CD4-positive, alpha-beta T cell (primary cell): ENCODE measurements around the gene LAGE3. TPM values are rescaled to one million over a fixed set of nuclear protein-coding genes. Genes with fewer than 3 reads are reported as not detected.

Experiments
- ATAC-seq: fragments of 200-7000 bp; cut with Tn5 transposase; one replicate; pipeline ENCODE4 v1.10.0; 2022; ENCODE audit warnings: mild to moderate bottlenecking; ENCODE audit not compliant: poor library complexity
- CTCF ChIA-PET: fragments of 350-600 bp; sonication (Branson Sonifier 250); formaldehyde crosslinking; loops from one replicate; lab custom pipeline; 2021; ENCODE audit warnings: antibody characterized with exemption, inconsistent platforms; lab: Charles Lee
- POLR2A ChIA-PET: fragments of 350-600 bp; sonication (Branson Sonifier 250); formaldehyde crosslinking; loops from one replicate; lab custom pipeline; 2021; ENCODE audit warnings: antibody characterized with exemption, inconsistent platforms; lab: Charles Lee
- DNase-seq, 14 experiments: peaks; one replicate each; pipeline ENCODE4 v3.0.0-alpha.2; 2013 to 2020; ENCODE audit warnings: mixed read lengths in 2 of 14
- H3K27ac ChIP-seq, 2 donors: one replicate each; pipeline versions ENCODE4 v1.5.1 to v1.7.0; 2013; ENCODE audit warnings: low read length in 2 of 2, low read depth in 1 of 2, mild to moderate bottlenecking in 1 of 2
- H3K27me3 ChIP-seq, 2 experiments: 1 replicate in 1 of 2; 2 replicates in 1 of 2; pipeline versions ENCODE4 v1.6.1 to v1.7.0; 2013; ENCODE audit warnings: low read length in 2 of 2, control low read depth in 1 of 2, mild to moderate bottlenecking in 1 of 2, moderate library complexity in 1 of 2; ENCODE audit not compliant: insufficient read depth in 2 of 2, control insufficient read depth in 1 of 2
- H3K36me3 ChIP-seq: one replicate; pipeline ENCODE4 v1.6.1; 2013; ENCODE audit warnings: low read length, control low read depth; ENCODE audit not compliant: insufficient read depth
- H3K4me1 ChIP-seq: one replicate; pipeline ENCODE4 v1.6.1; 2013; ENCODE audit warnings: low read length, control low read depth; ENCODE audit not compliant: insufficient read depth
- H3K4me3 ChIP-seq: one replicate; pipeline ENCODE4 v1.5.1; 2013; ENCODE audit warnings: mild to moderate bottlenecking, low read length, moderate library complexity
- H3K9me3 ChIP-seq, 2 experiments: 1 replicate in 1 of 2; 2 replicates in 1 of 2; pipeline versions ENCODE4 v1.6.1 to v1.7.0; 2013; ENCODE audit warnings: low read length in 2 of 2, mild to moderate bottlenecking in 2 of 2, control low read depth in 1 of 2, moderate library complexity in 1 of 2; ENCODE audit not compliant: control insufficient read depth in 1 of 2, insufficient read depth in 1 of 2
- H3K27ac Mint-ChIP-seq: one replicate; pipeline ENCODE4 v1.8.0; 2020; ENCODE audit warnings: mixed read lengths
- H3K27me3 Mint-ChIP-seq: one replicate; pipeline ENCODE4 v1.8.0; 2021; ENCODE audit warnings: mixed read lengths
- H3K36me3 Mint-ChIP-seq: one replicate; pipeline ENCODE4 v1.8.0; 2021; ENCODE audit warnings: low read depth, mixed read lengths
- H3K4me1 Mint-ChIP-seq: one replicate; pipeline ENCODE4 v1.8.0; 2021; ENCODE audit warnings: low read depth, mixed read lengths
- H3K4me3 Mint-ChIP-seq: one replicate; pipeline ENCODE4 v1.8.0; 2020; ENCODE audit warnings: mild to moderate bottlenecking, mixed read lengths
- H3K9me3 Mint-ChIP-seq: one replicate; pipeline ENCODE4 v1.8.0; 2020; ENCODE audit warnings: mixed read lengths
- intact Hi-C, 2 experiments: fragments of 100-400 bp; cut with DNase I in 1 of 2; cut with micrococcal nuclease in 1 of 2; formaldehyde crosslinking; loops; one replicate each; pipeline versions ENCODE4 v1.15.1 to v1.9.0; 2023 to 2025; cut with DNase I, micrococcal nuclease
- total RNA-seq, 174 experiments: library from RNA in 2 of 174; stranded (reverse) in 2 of 174; gene quantifications; one replicate each; pipeline ENCODE4 v1.2.3 and lab custom pipeline; 2021 to 2026
- TF ChIP-seq, protein P1 (sequence below): fragments of 200-600 bp; IDR thresholded peaks from one replicate; pipeline ENCODE4 v1.8.0; 2022; ENCODE audit warnings: antibody characterized with exemption, mild to moderate bottlenecking

LAGE3 gene
- total RNA-seq, 2 experiments from 2014 or later, result 5.7 to 6.6 TPM

DNA sequence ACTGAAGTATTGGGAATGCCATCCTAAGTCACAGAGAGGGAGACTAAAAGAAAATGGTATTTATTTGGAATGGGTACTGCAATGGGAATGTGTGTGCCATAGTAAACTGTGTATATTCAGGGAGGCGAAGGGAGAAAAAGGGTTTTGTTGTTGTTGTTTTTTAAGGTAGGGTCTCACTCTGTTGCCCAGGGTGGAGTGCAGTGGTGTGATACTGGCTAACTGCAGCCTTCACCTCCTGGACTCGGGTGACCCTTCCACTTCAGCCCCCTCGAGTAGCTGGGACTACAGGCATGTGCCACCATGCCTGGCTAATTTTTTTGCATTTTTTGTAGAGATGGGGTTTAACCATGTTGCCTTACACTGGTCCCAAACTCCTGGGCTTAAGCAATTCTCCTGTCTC, 15.6 kb upstream of the LAGE3 start:
- no peak overlapping the region for H3K27ac ChIP-seq
- no peaks in the 10 kb centered on the region for H3K27me3 Mint-ChIP-seq
- CTCF ChIA-PET, result no interaction called here

DNA sequence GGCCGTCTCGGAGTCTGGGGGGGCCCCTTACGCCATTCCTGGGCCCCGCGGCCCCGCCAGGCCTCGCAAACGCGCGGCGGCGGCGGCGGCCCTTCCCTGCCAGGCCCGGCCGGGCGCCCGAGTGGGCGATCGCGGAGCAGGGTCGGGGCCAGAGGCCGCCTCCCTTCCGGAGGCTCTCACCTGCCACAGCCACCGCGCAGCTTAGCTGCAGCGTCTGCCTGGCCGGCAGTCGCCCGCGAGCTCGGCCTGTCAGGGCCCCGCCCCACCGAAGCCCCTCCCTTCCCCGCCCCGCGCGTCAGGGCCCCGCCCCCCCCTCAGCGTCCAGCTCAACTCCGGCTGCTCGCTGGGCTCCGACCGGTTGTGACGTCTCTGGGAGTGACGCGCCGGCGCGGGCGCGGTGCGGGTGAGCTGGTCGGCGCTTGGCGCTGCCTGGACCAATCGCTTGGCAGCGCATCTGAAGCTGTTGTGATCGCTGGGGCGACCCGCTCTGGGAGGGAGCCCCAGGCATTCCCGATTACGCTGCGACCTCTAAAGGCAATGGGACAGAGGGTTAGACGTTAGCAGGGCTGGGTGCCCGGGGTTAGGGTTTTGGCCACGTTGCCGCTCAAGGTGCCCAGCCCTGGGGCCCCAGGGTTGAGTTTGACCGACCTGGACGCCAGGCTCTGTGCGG, 11.5 kb upstream of the LAGE3 start, which contains the start of gene SLC10A3:
SLC10A3 (minus strand) TSS at position 216 of the 670 bp plus-strand sequence. CDS start 1,689 bp downstream, outside the sequence.
- peak; percentile 68 to 95 (median 84) for DNase-seq
- no peaks in the 10 kb centered on the region for H3K9me3 ChIP-seq
- peaks cover 6% of the 10 kb centered on the region for H3K36me3 Mint-ChIP-seq
- H3K4me3 ChIP-seq, result peak within 1 kb of the TSS; percentile 72
- H3K9me3 Mint-ChIP-seq, result no peaks in the 10 kb centered on the region
- intact Hi-C loops, result loop anchor here in 1 of 2 experiments (1.0 kb wide), 1 partner anchor 32 kb away; the partner anchor contains the start of gene PLXNA3
- ChIA-PET POLR2A (interaction anchor here (0.6 to 3.4 kb wide), 13 partner anchors 20 to 564 kb away, joined by 3 to 35 read pairs (median 5); partner anchors contain the start of genes ATP6AP1, FAM3A, HCFC1 and RPL10), CTCF (interaction anchor here (0.7 to 1.2 kb wide), 4 partner anchors 12 to 117 kb away, joined by 3 to 9 read pairs (median 3); partner anchors contain the start of genes LAGE3 and RPL10)
- ATAC-seq, result peak; percentile 78
- H3K27ac ChIP-seq, result peak within 1 kb of the TSS; percentile 53 to 88
- H3K27me3 Mint-ChIP-seq, result no peaks in the 10 kb centered on the region
- TF ChIP-seq, protein P1, sequence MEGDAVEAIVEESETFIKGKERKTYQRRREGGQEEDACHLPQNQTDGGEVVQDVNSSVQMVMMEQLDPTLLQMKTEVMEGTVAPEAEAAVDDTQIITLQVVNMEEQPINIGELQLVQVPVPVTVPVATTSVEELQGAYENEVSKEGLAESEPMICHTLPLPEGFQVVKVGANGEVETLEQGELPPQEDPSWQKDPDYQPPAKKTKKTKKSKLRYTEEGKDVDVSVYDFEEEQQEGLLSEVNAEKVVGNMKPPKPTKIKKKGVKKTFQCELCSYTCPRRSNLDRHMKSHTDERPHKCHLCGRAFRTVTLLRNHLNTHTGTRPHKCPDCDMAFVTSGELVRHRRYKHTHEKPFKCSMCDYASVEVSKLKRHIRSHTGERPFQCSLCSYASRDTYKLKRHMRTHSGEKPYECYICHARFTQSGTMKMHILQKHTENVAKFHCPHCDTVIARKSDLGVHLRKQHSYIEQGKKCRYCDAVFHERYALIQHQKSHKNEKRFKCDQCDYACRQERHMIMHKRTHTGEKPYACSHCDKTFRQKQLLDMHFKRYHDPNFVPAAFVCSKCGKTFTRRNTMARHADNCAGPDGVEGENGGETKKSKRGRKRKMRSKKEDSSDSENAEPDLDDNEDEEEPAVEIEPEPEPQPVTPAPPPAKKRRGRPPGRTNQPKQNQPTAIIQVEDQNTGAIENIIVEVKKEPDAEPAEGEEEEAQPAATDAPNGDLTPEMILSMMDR, result no peak
- no peaks in the 10 kb centered on the region for H3K27me3 ChIP-seq
- H3K4me1 Mint-ChIP-seq, result peaks cover 11% of the 10 kb centered on the region
- H3K4me1 ChIP-seq, result peaks cover 38% of the 10 kb centered on the region
- H3K4me3 Mint-ChIP-seq, result peak within 1 kb of the TSS; percentile 91
- no peaks in the 10 kb centered on the region for H3K36me3 ChIP-seq
- H3K27ac Mint-ChIP-seq, result peak within 1 kb of the TSS; percentile 95

More for the DNA sequence above, 15.6 kb upstream of the LAGE3 start:
- Histone ChIP-seq H3K9me3 (no peaks in the 10 kb centered on the region), H3K27me3 (no peaks in the 10 kb centered on the region), H3K36me3 (no peaks in the 10 kb centered on the region), H3K4me1 (peaks cover 10% of the 10 kb centered on the region), H3K4me3 (no peak overlapping the region)
- DNase-seq, result no peak
- intact Hi-C loops, result no loop called here
- no peak for ATAC-seq
- Mint-ChIP-seq H3K9me3 (no peaks in the 10 kb centered on the region), H3K27ac (no peak overlapping the region), H3K36me3 (peaks cover 6% of the 10 kb centered on the region), H3K4me3 (no peak overlapping the region), H3K4me1 (peaks cover 6% of the 10 kb centered on the region)
- POLR2A ChIA-PET, result no interaction called here
- TF ChIP-seq, protein P1, result no peak

DNA sequence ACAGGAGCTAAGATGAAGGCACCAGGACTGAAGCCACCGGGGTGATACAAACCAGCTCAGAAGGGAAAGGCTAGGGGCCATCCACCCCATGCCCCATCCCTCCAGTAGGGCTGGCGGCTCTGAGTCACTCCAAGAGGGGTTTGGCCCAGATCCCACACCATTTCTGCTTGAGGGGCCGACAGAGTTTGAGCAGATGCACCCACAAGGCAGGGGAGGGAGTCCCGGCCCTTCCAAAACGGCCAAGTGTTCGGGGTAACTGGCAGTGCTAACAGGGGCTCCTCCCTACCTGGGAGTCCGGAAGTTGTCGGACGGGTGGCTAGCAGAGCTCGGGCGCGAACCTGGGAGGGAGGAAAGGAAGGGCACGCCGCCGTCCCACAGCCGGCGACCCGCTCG, 10.9 kb upstream of the LAGE3 start:
- H3K27me3 ChIP-seq, result no peaks in the 10 kb centered on the region
- H3K9me3 Mint-ChIP-seq, result no peaks in the 10 kb centered on the region
- H3K4me1 ChIP-seq, result peaks cover 44% of the 10 kb centered on the region
- peaks cover 11% of the 10 kb centered on the region for H3K4me1 Mint-ChIP-seq
- H3K4me3 ChIP-seq, result peak overlapping the region; percentile 67
- H3K36me3 Mint-ChIP-seq, result peaks cover 6% of the 10 kb centered on the region
- no peaks in the 10 kb centered on the region for H3K9me3 ChIP-seq
- peak overlapping the region; percentile 92 for H3K27ac Mint-ChIP-seq
- H3K36me3 ChIP-seq, result peaks cover 4% of the 10 kb centered on the region
- H3K4me3 Mint-ChIP-seq, result peak overlapping the region; percentile 84
- ChIA-PET POLR2A (interaction anchor here (0.6 to 3.4 kb wide), 13 partner anchors 20 to 563 kb away, joined by 3 to 35 read pairs (median 5); partner anchors contain the start of genes ATP6AP1, FAM3A, HCFC1 and PLXNA3), CTCF (interaction anchor here (0.7 to 1.2 kb wide), 4 partner anchors 11 to 116 kb away, joined by 3 to 9 read pairs (median 3); partner anchors contain the start of genes LAGE3 and RPL10)
- H3K27ac ChIP-seq, result peak overlapping the region; percentile 53 to 70
- ATAC-seq, result peak; percentile 5
- no peaks in the 10 kb centered on the region for H3K27me3 Mint-ChIP-seq
- TF ChIP-seq, protein P1, result no peak
- DNase-seq, result peak in 5 of 14 experiments; percentile 10 to 56 (median 39)
- intact Hi-C loops, result loop anchor here in 1 of 2 experiments (1.0 kb wide), 1 partner anchor 32 kb away; the partner anchor contains the start of gene PLXNA3
